ENCODE results near the gene NUDT19. TPM values are rescaled to one million over a fixed set of nuclear protein-coding genes. Genes with fewer than 3 reads are reported as not detected.

Gene NUDT19
- total RNA-seq (2013; cell fraction: nucleolus; rRNA removed), result 17.2 and 18.1 TPM in 2 replicates
- 19.9 and 20.3 TPM in 2 replicates for total RNA-seq (2014; rRNA removed)
- total RNA-seq (2014; rRNA removed; fragmentation: Illumina TruSeq; extraction: Trizol), result 7.9 and 8.5 TPM in 2 replicates
- 16.4 and 18.2 TPM in 2 replicates for total RNA-seq (2021)
- 6.7 TPM for polyA plus RNA-seq (2011; ENCODE audit: low read depth)
- 12.2 and 13.0 TPM in 2 replicates for polyA plus RNA-seq (2011; rRNA removed)
- 7.9 and 8.0 TPM in 2 replicates for polyA plus RNA-seq (2011; cell fraction: cytosol; rRNA removed)
- polyA plus RNA-seq (2011; cell fraction: nucleus; rRNA removed), result 4.3 and 5.3 TPM in 2 replicates
- 9.7 and 10.4 TPM in 2 replicates for polyA plus RNA-seq (2012)
- 9.3 and 10.5 TPM in 2 replicates for polyA plus RNA-seq (2014; fragmentation: Illumina TruSeq; extraction: Trizol)
- 10 to 100 TPM; 16.8 to 31.0 TPM for polyA plus RNA-seq (2014; fragmentation: Nextera tagmentation; extraction: Ambion mirVana)
- polyA plus RNA-seq (2014; rRNA removed), result 9.9 and 10.2 TPM in 2 replicates
- polyA plus RNA-seq (2016; fragmentation: Nextera tagmentation; extraction: Ambion mirVana), result 10 to 100 TPM; 17.3 to 18.8 TPM
- 5.3 and 5.4 TPM in 2 replicates for polyA minus RNA-seq (2011; rRNA and poly(A)+ RNA removed)
- polyA minus RNA-seq (2011; cell fraction: cytosol; rRNA and poly(A)+ RNA removed), result 11.0 and 12.0 TPM in 2 replicates
- 10.0 and 19.3 TPM in 2 replicates for polyA minus RNA-seq (2011; cell fraction: nucleus; rRNA and poly(A)+ RNA removed)
- percentile 87 among the genes with signal in this experiment for Bru-seq, nascent RNA
- percentile 77 among the genes with signal in this experiment for BruChase-seq, experiment 1, labeled RNA remaining after a 6-hour chase
- percentile 84 among the genes with signal in this experiment for BruChase-seq, experiment 2, labeled RNA remaining after a 2-hour chase
- long read RNA-seq, experiment 1, partial matches to known transcripts, result 43 of 47 reads
- long read RNA-seq, experiment 1, other reads (novel, unspliced or antisense), result 2 of 47 reads
- long read RNA-seq, experiment 2, partial matches to known transcripts, result 0 of 6 reads
- long read RNA-seq, experiment 2, other reads (novel, unspliced or antisense), result 4 of 6 reads

- Histone ChIP-seq H3K36me3 (ENCODE audit: control insufficient read depth in 2 of 2, insufficient read depth in 2 of 2, low read length in 1 of 2) (no peaks in the 10 kb centered on the region; a peak in 1 of 4 replicates), H3K9ac (ENCODE audit: control insufficient read depth, insufficient read depth, low read length) (peak within 1 kb of the TSS; percentile 78), H3K4me2 (ENCODE audit: control insufficient read depth, insufficient read depth) (peak within 1 kb of the TSS; percentile 97), H3K27ac (ENCODE audit: control insufficient read depth, insufficient read depth) (peak within 1 kb of the TSS; percentile 69), H3K9me3 (replicated peaks; ENCODE audit: control insufficient read depth, insufficient read depth, low read length) (peaks cover 2% of the 10 kb centered on the region; the same call in 1 of the 3 replicates), H3K27me3 (replicated peaks in 1 of 2; ENCODE audit: control insufficient read depth in 2 of 2, insufficient read depth in 2 of 2, low read length in 1 of 2) (no peaks in the 10 kb centered on the region), H3K79me2 (ENCODE audit: control insufficient read depth, insufficient read depth, low read length) (peaks cover 44% of the 10 kb centered on the region), H3K4me3 (peak within 1 kb of the TSS; percentile 79), H4K20me1 (ENCODE audit: control insufficient read depth, insufficient read depth) (no peaks in the 10 kb centered on the region), H3K4me1 (ENCODE audit: control insufficient read depth, insufficient read depth, low read length) (peaks cover 6% of the 10 kb centered on the region; the same call in 1 of the 2 replicates), H2AFZ (ENCODE audit: control insufficient read depth, low read depth, low read length) (peak within 1 kb of the TSS; percentile 92)
- peak; percentile 62 for DNase-seq (ENCODE audit: low read depth, low spot score)
- ChIA-PET RAD21 (ENCODE audit: unreplicated experiment) (interaction anchor here (0.8 kb wide), 1 partner anchor 17 kb away, joined by 3 read pairs; the partner anchor contains the start of gene ANKRD27), SMC1A (ENCODE audit: uncharacterized antibody, unreplicated experiment) (interaction anchor here (0.6 to 1.6 kb wide), 5 partner anchors 9 to 94 kb away, joined by 3 to 4 read pairs (median 4); partner anchors contain the start of genes ANKRD27 and RGS9BP), CTCF (interaction anchor here (1.1 to 1.7 kb wide), 2 partner anchors 9 to 285 kb away, joined by 3 to 5 read pairs; no protein-coding TSS in a partner anchor), POLR2A (interaction anchor here (0.7 to 0.9 kb wide), 2 partner anchors 16 to 407 kb away, joined by 3 to 4 read pairs; partner anchors contain the start of gene RGS9BP)
- FAIRE-seq, result peak; percentile 75
- in situ Hi-C loops (cut with MboI) (no loop called here), intact Hi-C loops (cut with micrococcal nuclease; ENCODE audit: unreplicated experiment) (loop anchor here (5.0 kb wide), 2 partner anchors 281 to 289 kb away; partner anchors contain the start of genes CEP89 and FAAP24)
- peak; percentile 92 for ATAC-seq
- BruUV-seq (replicated peaks), result no TSS peak
- 9% methylated on average over 32 of the region's 32 CpGs for WGBS (ENCODE audit: insufficient coverage, insufficient replicate concordance, low lambda C conversion rate, missing lambda C conversion rate)
- TF ChIP-seq CEBPB (IDR thresholded peaks at IDR 0.05; ENCODE audit: borderline replicate concordance in 1 of 2, low read depth in 2 of 2, low read length in 2 of 2), result no peak
- no peak for TF ChIP-seq NFIC (IDR thresholded peaks at IDR 0.05; ENCODE audit: low read depth, low read length)
- no peak; the same call in 1 of the 2 replicates for TF ChIP-seq GATAD2B (conservative IDR thresholded peaks at IDR 0.05; ENCODE audit: low read depth)
- no peak for TF ChIP-seq JUNB (IDR thresholded peaks at IDR 0.05)
- TF ChIP-seq E4F1 (IDR thresholded peaks at IDR 0.05; ENCODE audit: borderline replicate concordance, partially characterized antibody), result no peak
- no peak; the same call in 1 of the 2 replicates for TF ChIP-seq NBN (IDR thresholded peaks at IDR 0.05)
- no peak for TF ChIP-seq CBX3 (IDR thresholded peaks at IDR 0.05; ENCODE audit: borderline replicate concordance, low read depth)
- peak; percentile 77 for TF ChIP-seq EED (IDR thresholded peaks at IDR 0.05; ENCODE audit: low read depth)
- TF ChIP-seq ZNF207 (IDR thresholded peaks at IDR 0.05; ENCODE audit: borderline replicate concordance), result no peak
- peak; percentile 42 for TF ChIP-seq MXI1 (IDR thresholded peaks at IDR 0.05; ENCODE audit: low read depth, low read length)
- no peak for TF ChIP-seq PML (IDR thresholded peaks at IDR 0.05; ENCODE audit: low read length)
- TF ChIP-seq MTA2 (IDR thresholded peaks at IDR 0.05; ENCODE audit: low read depth), result 0 out of 2 replicates have a peak, but pooled peaks have one; percentile 21
- no peak for TF ChIP-seq BCLAF1 (IDR thresholded peaks at IDR 0.05)
- TF ChIP-seq ZNF217 (IDR thresholded peaks at IDR 0.05), result no peak
- TF ChIP-seq BACH1 (IDR thresholded peaks at IDR 0.05; ENCODE audit: borderline replicate concordance), result no peak
Measured at GRCh38 chr19:32691291-32691951, at the start of gene NUDT19. NUDT19 (plus strand) TSS chr19:32691821; CDS start chr19:32691961, 140 bp downstream.
